MV-4-11 (cell line): ENCODE measurements around the gene RGS7.
"Not testable (repeated sequence)": the region's sequence is repeated elsewhere in the genome, so short reads cannot be mapped to it uniquely, and the experiment has no call there.

ENCODE experiments used
- DNase-seq: peaks from one replicate; lab custom pipeline; 2025; lab: John Stamatoyannopoulos, UW

The RGS7 gene

GRCh38 chr1:241272828-241273227 lies 84.2 kb downstream of the RGS7 start:
- no peak for DNase-seq

GRCh38 chr1:241271427-241271826 lies 85.6 kb downstream of the RGS7 start:
- no peak for DNase-seq

GRCh38 chr1:241270016-241270415 lies 87.0 kb downstream of the RGS7 start:
- no peak for DNase-seq

GRCh38 chr1:241269116-241269515 lies 87.9 kb downstream of the RGS7 start:
- no peak for DNase-seq

GRCh38 chr1:241266121-241266520 lies 90.9 kb downstream of the RGS7 start:
- no peak for DNase-seq

GRCh38 chr1:241265428-241265827 lies 91.6 kb downstream of the RGS7 start:
- DNase-seq: no peak

GRCh38 chr1:241263346-241263745 lies 93.7 kb downstream of the RGS7 start:
- no peak for DNase-seq

GRCh38 chr1:241253471-241253870 lies 103.5 kb downstream of the RGS7 start:
- no peak for DNase-seq

GRCh38 chr1:241250465-241250864 lies 106.5 kb downstream of the RGS7 start:
- no peak for DNase-seq

- DNase-seq: no peak
Observed at GRCh38 chr1:241240069-241240468, 116.9 kb downstream of the RGS7 start.

- DNase-seq: no peak
Observed at GRCh38 chr1:241237873-241238272, 119.1 kb downstream of the RGS7 start.

GRCh38 chr1:241235256-241235897 lies 121.6 kb downstream of the RGS7 start:
- DNase-seq: no peak

- no peak for DNase-seq
Observed at GRCh38 chr1:241229711-241230110, 127.3 kb downstream of the RGS7 start.

GRCh38 chr1:241229216-241229615 lies 127.8 kb downstream of the RGS7 start:
- no peak for DNase-seq

GRCh38 chr1:241228339-241228738 lies 128.7 kb downstream of the RGS7 start:
- no peak for DNase-seq

- DNase-seq: no peak
Observed at GRCh38 chr1:241225741-241226140, 131.3 kb downstream of the RGS7 start.

- DNase-seq: not testable (repeated sequence)
Observed at GRCh38 chr1:241224189-241224588, 132.8 kb downstream of the RGS7 start.

- DNase-seq: not testable (repeated sequence)
Observed at GRCh38 chr1:241222813-241223212, 134.2 kb downstream of the RGS7 start.

- DNase-seq: no peak
Observed at GRCh38 chr1:241221319-241221718, 135.7 kb downstream of the RGS7 start.

- not testable (repeated sequence) for DNase-seq
Observed at GRCh38 chr1:241220913-241221312, 136.1 kb downstream of the RGS7 start.

GRCh38 chr1:241219449-241219848 lies 137.6 kb downstream of the RGS7 start:
- no peak for DNase-seq

- no peak for DNase-seq
Observed at GRCh38 chr1:241217516-241217915, 139.5 kb downstream of the RGS7 start.

GRCh38 chr1:241215683-241216082 lies 141.3 kb downstream of the RGS7 start:
- DNase-seq: no peak

GRCh38 chr1:241215203-241215602 lies 141.8 kb downstream of the RGS7 start:
- no peak for DNase-seq
